Suprapubic skin (tissue), 4 donors: ENCODE results near the gene ERGIC3.

Source experiments
- POLR2A ChIP-seq, 2 donors: fragments of 450-650 bp; IDR thresholded peaks; one replicate each; pipeline ENCODE4 v1.6.1; 2017; ENCODE audit warnings: antibody characterized with exemption in 2 of 2, mild to moderate bottlenecking in 2 of 2, moderate library complexity in 2 of 2
- POLR2AphosphoS5 ChIP-seq, 3 donors: sonication (generic); formaldehyde crosslinking; IDR thresholded peaks; one replicate each; pipeline ENCODE4 v1.6.1; 2017; ENCODE audit warnings: antibody characterized with exemption in 3 of 3
- TF ChIP-seq, protein P1 (sequence below), 2 donors: fragments of 200-600 bp in 1 of 2; fragments of 450-650 bp in 1 of 2; sonication (generic) in 1 of 2; IDR thresholded peaks; one replicate each; pipeline ENCODE4 v1.5.1; 2016 to 2019; ENCODE audit warnings: antibody characterized with exemption in 2 of 2, mild to moderate bottlenecking in 1 of 2, moderate library complexity in 1 of 2

DNA sequence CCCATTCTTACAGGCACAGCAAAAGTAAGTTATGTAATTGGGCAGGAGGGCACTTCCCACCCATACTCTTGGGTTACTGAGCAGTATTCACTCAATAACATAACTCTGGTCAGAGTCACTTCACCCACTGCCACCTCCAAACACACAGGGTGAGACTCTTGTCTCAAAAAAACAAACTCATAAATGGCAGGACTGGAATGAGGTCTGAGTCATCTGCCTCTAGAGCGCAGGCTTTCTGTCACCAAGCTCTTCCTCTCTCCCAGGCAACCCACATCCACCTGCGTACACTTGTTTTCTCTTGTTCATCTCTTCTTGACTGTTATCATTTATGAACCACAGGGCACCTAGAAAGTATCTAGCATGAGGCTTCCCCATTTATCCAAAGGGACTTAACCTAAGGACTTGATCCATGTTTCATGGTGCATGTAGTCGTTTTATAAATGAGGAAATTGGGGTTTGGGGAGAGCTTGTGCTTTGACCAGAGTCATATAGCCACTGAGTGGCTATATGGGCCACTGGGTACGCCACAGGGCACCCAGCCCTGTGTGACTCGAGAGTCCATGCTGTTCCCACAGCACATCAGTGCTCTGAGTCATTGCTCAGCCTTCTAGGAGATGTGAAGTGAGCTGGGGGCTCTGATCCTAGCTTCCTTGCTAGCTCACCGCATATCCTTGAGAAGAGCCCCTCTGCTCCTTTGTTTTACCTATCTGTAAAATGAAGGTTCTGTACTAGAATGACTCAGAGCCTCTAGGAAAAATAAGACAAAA, 34.8 kb upstream of the ERGIC3 start:
- TF ChIP-seq POLR2A (IDR thresholded peaks at IDR 0.05) (no peak), POLR2AphosphoS5 (IDR thresholded peaks at IDR 0.05) (no peak)
- TF ChIP-seq, protein P1, sequence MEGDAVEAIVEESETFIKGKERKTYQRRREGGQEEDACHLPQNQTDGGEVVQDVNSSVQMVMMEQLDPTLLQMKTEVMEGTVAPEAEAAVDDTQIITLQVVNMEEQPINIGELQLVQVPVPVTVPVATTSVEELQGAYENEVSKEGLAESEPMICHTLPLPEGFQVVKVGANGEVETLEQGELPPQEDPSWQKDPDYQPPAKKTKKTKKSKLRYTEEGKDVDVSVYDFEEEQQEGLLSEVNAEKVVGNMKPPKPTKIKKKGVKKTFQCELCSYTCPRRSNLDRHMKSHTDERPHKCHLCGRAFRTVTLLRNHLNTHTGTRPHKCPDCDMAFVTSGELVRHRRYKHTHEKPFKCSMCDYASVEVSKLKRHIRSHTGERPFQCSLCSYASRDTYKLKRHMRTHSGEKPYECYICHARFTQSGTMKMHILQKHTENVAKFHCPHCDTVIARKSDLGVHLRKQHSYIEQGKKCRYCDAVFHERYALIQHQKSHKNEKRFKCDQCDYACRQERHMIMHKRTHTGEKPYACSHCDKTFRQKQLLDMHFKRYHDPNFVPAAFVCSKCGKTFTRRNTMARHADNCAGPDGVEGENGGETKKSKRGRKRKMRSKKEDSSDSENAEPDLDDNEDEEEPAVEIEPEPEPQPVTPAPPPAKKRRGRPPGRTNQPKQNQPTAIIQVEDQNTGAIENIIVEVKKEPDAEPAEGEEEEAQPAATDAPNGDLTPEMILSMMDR (IDR thresholded peaks at IDR 0.05) = no peak
